Measurements from ENCODE around the gene SLC17A8.

GRCh38 chr12:100383586-100384558, 27.0 kb downstream of the SLC17A8 start:
- TF ChIP-seq CTCF (IDR thresholded peaks at IDR 0.05) (no peak), POLR2A (IDR thresholded peaks at IDR 0.05) (no peak)
